Left lung (tissue), 10 donors: Measurements from ENCODE around the gene EFNA2. TPM values are rescaled to one million over a fixed set of nuclear protein-coding genes. Genes with fewer than 3 reads are reported as not detected.

Experiments
- ATAC-seq: fragments of 200-7000 bp; cut with Tn5 transposase; one replicate; pipeline ENCODE4 v1.9.1; 2020; ENCODE audit warnings: moderate library complexity
- DNase-seq, 4 donors: peaks; one replicate each; pipeline ENCODE4 v3.0.0-alpha.2; 2013 to 2020
- H3K27ac ChIP-seq, 2 donors: fragments of 200-600 bp; sonication (generic) in 1 of 2; one replicate each; pipeline versions ENCODE4 v1.5.0 to v1.8.0; 2020 to 2021
- H3K27me3 ChIP-seq, 2 donors: fragments of 200-600 bp; sonication (generic) in 1 of 2; one replicate each; pipeline versions ENCODE4 v1.5.0 to v1.8.0; 2020 to 2021
- H3K36me3 ChIP-seq, 2 donors: fragments of 200-600 bp; sonication (generic) in 1 of 2; one replicate each; pipeline versions ENCODE4 v1.5.0 to v1.8.0; 2020 to 2021
- H3K4me1 ChIP-seq, 2 donors: fragments of 200-600 bp; one replicate each; pipeline ENCODE4 v1.8.0; 2021
- H3K4me3 ChIP-seq, 2 donors: fragments of 200-600 bp; sonication (generic) in 1 of 2; one replicate each; pipeline versions ENCODE4 v1.5.0 to v1.8.0; 2020 to 2021; ENCODE audit warnings: mild to moderate bottlenecking in 1 of 2
- H3K9me3 ChIP-seq, 2 donors: fragments of 200-600 bp; sonication (generic) in 1 of 2; one replicate each; pipeline versions ENCODE4 v1.5.0 to v1.8.0; 2020 to 2021
- intact Hi-C, 2 donors: fragments of 100-400 bp; cut with DNase I; formaldehyde crosslinking; loops; one replicate each; pipeline versions ENCODE4 v1.11.2 to v1.14.2; 2022
- polyA plus RNA-seq, 6 donors: library from polyadenylated mRNA; unstranded; fragments of 120-200 nt; gene quantifications; one replicate each; pipeline ENCODE4 v1.2.1, GENCODE V29; 2013; ENCODE audit not compliant: insufficient read length in 6 of 6
- total RNA-seq, 2 donors: library from RNA; stranded (reverse); fragmentation: NEBNext Ultra II Directional; extraction: Animal tissue kit (Norgen Biotek cat#: 25700); gene quantifications; one replicate each; pipeline ENCODE4 v1.2.1, GENCODE V29; 2021
- TF ChIP-seq, protein P1 (sequence below), 2 donors: fragments of 200-600 bp; sonication (generic) in 1 of 2; IDR thresholded peaks; one replicate each; pipeline versions ENCODE4 v1.5.0 to v1.8.0; 2021; ENCODE audit warnings: antibody characterized with exemption in 2 of 2
- donor health status: DM: no; HTN: yes; CAD: no.
- donor health status: DM: no; HTN: no; CAD: no.

The EFNA2 gene
- total and polyA plus RNA-seq, 8 donors = 0.48 to 2.0 (median 0.79) TPM; not detected in 1

DNA sequence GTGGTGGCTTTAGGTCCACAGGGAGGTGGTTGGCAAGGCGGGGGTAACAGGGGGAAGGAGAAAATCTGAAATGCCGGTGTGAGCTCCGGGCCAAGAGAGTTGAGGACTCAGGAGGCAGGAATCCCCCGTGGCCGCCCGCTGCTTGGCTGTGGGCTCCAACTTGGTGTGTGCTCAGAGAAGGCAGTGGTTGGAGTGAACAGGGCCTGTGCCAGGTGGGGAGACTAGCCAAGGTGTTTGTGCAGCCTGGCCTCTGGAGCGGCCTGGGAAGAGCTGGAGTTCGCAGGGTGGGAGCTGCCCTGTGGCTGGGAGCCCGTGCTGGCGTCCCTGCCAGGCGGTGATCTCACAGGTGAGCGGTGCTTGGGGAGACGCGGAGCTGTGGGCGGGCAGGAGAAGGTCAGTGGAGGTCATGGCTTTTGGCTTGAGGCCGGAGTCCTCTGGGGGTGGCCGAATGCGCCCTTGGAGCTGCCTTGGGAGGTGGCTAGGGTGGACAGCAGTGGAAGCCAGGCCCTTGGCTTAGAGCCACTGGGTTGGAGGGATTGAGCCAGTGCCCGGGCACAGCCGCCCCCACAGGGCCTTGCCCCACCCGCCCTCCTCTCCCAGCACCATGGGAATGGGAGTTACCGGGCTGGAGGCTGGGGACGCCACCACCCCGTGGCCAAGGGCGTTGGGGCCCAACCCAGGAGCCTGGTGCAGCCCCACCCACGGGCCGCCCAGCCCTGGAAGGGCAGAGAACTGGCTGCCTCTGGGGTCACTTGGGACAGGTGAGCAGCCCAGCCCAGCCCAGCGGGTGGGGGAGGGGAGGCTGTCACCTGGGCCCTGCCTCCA lies 23.7 kb upstream of the EFNA2 start:
- DNase-seq = peak in 2 of 4 donors; percentile 89 to 94

DNA sequence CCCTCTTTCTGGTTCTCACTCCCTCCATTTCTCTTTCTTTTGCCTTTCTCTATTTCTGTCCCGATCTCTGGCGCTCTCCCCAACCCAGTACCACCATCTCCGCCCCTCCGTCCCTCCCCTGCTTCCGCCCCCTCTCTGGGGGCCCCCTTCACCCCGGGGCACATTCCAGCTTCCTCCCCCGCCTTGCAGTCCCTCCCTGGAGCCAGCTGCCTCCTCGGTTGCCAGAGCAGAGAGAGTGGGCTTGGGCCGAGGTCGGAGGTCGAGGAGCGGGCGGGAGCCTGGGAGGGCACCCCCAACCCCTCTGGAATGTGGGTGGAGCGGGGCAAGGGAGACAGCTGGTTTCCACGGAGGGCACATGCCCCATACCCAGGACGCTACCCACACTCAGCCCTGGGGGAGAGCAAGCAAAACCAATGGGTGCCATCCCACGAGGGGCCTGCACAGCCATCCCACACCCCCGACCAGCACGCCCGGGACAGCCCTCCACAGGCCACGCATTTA lies 23.0 kb upstream of the EFNA2 start:
- TF ChIP-seq, protein P1, sequence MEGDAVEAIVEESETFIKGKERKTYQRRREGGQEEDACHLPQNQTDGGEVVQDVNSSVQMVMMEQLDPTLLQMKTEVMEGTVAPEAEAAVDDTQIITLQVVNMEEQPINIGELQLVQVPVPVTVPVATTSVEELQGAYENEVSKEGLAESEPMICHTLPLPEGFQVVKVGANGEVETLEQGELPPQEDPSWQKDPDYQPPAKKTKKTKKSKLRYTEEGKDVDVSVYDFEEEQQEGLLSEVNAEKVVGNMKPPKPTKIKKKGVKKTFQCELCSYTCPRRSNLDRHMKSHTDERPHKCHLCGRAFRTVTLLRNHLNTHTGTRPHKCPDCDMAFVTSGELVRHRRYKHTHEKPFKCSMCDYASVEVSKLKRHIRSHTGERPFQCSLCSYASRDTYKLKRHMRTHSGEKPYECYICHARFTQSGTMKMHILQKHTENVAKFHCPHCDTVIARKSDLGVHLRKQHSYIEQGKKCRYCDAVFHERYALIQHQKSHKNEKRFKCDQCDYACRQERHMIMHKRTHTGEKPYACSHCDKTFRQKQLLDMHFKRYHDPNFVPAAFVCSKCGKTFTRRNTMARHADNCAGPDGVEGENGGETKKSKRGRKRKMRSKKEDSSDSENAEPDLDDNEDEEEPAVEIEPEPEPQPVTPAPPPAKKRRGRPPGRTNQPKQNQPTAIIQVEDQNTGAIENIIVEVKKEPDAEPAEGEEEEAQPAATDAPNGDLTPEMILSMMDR (IDR thresholded peaks at IDR 0.05) = no peak
- peaks cover 0 to 12% of the 10 kb centered on the region in 2 donors for H3K36me3 ChIP-seq
- peak overlapping the region; percentile 93 to 99 for H3K27ac ChIP-seq
- peaks cover 63 to 97% of the 10 kb centered on the region in 2 donors for H3K4me1 ChIP-seq
- peak overlapping the region in 1 of 2 donors; percentile 68 for H3K4me3 ChIP-seq
- ATAC-seq (no peak), DNase-seq (no peak)
- no peaks in the 10 kb centered on the region for H3K9me3 ChIP-seq
- intact Hi-C loops = no loop called here
- H3K27me3 ChIP-seq = no peaks in the 10 kb centered on the region

More for the DNA sequence above, 23.7 kb upstream of the EFNA2 start:
- TF ChIP-seq, protein P1 (IDR thresholded peaks at IDR 0.05) = no peak
- Histone ChIP-seq H3K36me3 (peaks cover 0 to 19% of the 10 kb centered on the region in 2 donors), H3K4me3 (peak overlapping the region; percentile 59 to 68), H3K27me3 (no peaks in the 10 kb centered on the region), H3K27ac (peak overlapping the region; percentile 93 to 99), H3K9me3 (no peaks in the 10 kb centered on the region), H3K4me1 (peaks cover 58 to 97% of the 10 kb centered on the region in 2 donors)
- ATAC-seq = peak; percentile 56
- intact Hi-C loops = no loop called here

DNA sequence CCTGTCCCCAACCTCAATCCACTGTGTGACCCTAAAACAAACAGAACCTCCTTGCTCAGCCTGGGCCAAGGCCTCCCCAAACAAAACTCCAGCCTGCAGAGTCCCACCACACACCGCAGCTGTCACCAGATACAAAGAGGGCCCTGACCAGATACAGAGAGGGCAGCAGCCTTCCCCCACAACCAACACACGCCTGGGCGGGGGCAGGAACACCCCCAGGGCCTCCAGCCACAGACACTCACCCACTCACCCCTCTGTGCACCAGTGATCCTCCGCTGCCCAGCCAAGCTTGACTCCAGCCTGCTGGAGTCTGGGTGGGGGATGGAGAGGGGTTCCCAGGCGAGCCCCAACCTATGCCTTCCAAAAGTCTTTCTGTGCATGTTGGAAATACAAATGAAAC lies 22.5 kb upstream of the EFNA2 start:
- peaks cover 60 to 97% of the 10 kb centered on the region in 2 donors for H3K4me1 ChIP-seq
- DNase-seq = no peak
- H3K4me3 ChIP-seq = peak overlapping the region in 1 of 2 donors; percentile 68
- peak overlapping the region in 1 of 2 donors; percentile 99 for H3K27ac ChIP-seq
- H3K9me3 ChIP-seq = no peaks in the 10 kb centered on the region
- peaks cover 0 to 7% of the 10 kb centered on the region in 2 donors for H3K36me3 ChIP-seq
- no peak for ATAC-seq
- H3K27me3 ChIP-seq = no peaks in the 10 kb centered on the region
- TF ChIP-seq, protein P1 (IDR thresholded peaks at IDR 0.05) = no peak
- intact Hi-C loops = no loop called here

DNA sequence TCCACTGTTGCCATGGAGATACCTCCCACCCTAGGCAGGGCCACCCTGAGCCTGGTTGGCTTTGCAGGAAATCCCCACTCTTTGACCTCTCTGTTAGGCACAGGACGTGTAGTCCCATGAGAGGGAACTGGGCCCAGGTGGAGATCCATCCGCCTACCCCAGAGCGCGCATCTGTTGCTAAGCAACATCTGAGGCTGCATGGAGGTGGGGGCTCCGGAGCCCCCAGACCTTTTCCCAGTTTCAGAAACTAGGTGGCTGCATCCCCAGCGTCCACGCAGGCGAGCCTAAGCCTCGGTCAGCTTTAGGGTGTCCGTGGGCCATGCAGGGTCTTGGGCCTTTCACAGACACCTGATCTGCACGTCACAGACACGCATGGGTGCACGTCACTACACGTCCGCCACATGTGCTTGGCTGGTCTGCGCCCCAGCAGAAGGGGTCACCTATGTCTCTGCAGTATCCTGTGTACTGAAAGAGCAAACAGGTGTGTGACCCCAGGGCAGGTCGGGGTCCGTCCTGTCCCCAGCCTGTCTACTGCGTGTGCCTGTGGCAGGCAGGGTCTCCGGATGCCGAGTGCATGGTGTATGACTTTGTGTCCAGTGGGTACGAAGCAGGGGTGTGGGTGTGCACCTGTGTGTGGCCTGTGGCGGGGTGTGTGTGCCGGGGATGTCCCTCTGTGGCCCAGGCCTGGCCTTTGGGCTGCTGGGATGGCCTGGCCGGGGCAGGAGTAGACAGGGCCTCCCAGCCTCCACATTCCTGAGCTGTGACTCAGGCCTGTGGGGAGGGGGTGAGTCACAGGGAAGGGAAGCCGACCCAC lies 20.7 kb upstream of the EFNA2 start:
- peak overlapping the region; percentile 79 to 99 for H3K27ac ChIP-seq
- intact Hi-C loops = no loop called here
- H3K4me1 ChIP-seq = peaks cover 49 to 89% of the 10 kb centered on the region in 2 donors
- no peaks in the 10 kb centered on the region for H3K9me3 ChIP-seq
- H3K27me3 ChIP-seq = no peaks in the 10 kb centered on the region
- H3K4me3 ChIP-seq = peak overlapping the region in 1 of 2 donors; percentile 65
- TF ChIP-seq, protein P1 (IDR thresholded peaks at IDR 0.05) = no peak
- no peaks in the 10 kb centered on the region for H3K36me3 ChIP-seq
- DNase-seq (peak in 1 of 4 donors; percentile 92), ATAC-seq (peak; percentile 3)
